Stomach smooth muscle (tissue), 2 donors: ENCODE measurements around the gene NODAL.

ENCODE experiments used
- H3K27ac ChIP-seq: one replicate; pipeline ENCODE4 v1.7.0; 2013; ENCODE audit warnings: mild to moderate bottlenecking, low read length, inconsistent platforms
- H3K27me3 ChIP-seq, 2 donors: one replicate each; pipeline ENCODE4 v1.7.0; 2013; ENCODE audit warnings: low read length in 2 of 2; ENCODE audit not compliant: insufficient read depth in 2 of 2, control insufficient read depth in 1 of 2
- H3K36me3 ChIP-seq, 2 donors: one replicate each; pipeline ENCODE4 v1.7.0; 2013; ENCODE audit warnings: low read length in 2 of 2; ENCODE audit not compliant: control insufficient read depth in 2 of 2, insufficient read depth in 2 of 2
- H3K4me1 ChIP-seq: one replicate; pipeline ENCODE4 v1.7.0; 2013; ENCODE audit warnings: low read length; ENCODE audit not compliant: control insufficient read depth, insufficient read depth
- H3K4me3 ChIP-seq, 2 donors: one replicate each; pipeline ENCODE4 v1.7.0; 2013; ENCODE audit warnings: low read length in 2 of 2
- H3K9ac ChIP-seq, 2 donors: one replicate each; pipeline ENCODE4 v1.7.0; 2013; ENCODE audit warnings: low read length in 2 of 2, mild to moderate bottlenecking in 1 of 2
- H3K9me3 ChIP-seq, 2 donors: one replicate each; pipeline ENCODE4 v1.7.0; 2013; ENCODE audit warnings: low read length in 2 of 2; ENCODE audit not compliant: control insufficient read depth in 2 of 2
- donor health status: healthy.
- donor health status: Pancreatic carcinoma.

The NODAL gene

GRCh38 chr10:70461397-70462348 is 20.2 kb upstream of the NODAL start:
- Histone ChIP-seq H3K4me3 (no peak overlapping the region), H3K9ac (peak overlapping the region in 1 of 2 donors; percentile 5), H3K9me3 (no peaks in the 10 kb centered on the region), H3K27me3 (no peaks in the 10 kb centered on the region), H3K36me3 (no peaks in the 10 kb centered on the region), H3K4me1 (peaks cover 47% of the 10 kb centered on the region), H3K27ac (peak overlapping the region; percentile 46)

GRCh38 chr10:70459774-70460490 is 18.5 kb upstream of the NODAL start:
- H3K9me3 ChIP-seq, result no peaks in the 10 kb centered on the region
- H3K9ac ChIP-seq, result peak overlapping the region in 1 of 2 donors; percentile 20
- no peaks in the 10 kb centered on the region for H3K27me3 ChIP-seq
- no peaks in the 10 kb centered on the region for H3K36me3 ChIP-seq
- H3K4me1 ChIP-seq, result peaks cover 47% of the 10 kb centered on the region
- peak overlapping the region; percentile 92 for H3K27ac ChIP-seq
- H3K4me3 ChIP-seq, result peak overlapping the region in 1 of 2 donors; percentile 44

- H3K27me3 ChIP-seq, result no peaks in the 10 kb centered on the region
- H3K36me3 ChIP-seq, result no peaks in the 10 kb centered on the region
- peaks cover 47% of the 10 kb centered on the region for H3K4me1 ChIP-seq
- no peaks in the 10 kb centered on the region for H3K9me3 ChIP-seq
- H3K4me3 ChIP-seq, result peak overlapping the region; percentile 66 to 71
- H3K27ac ChIP-seq, result peak overlapping the region; percentile 92
- peak overlapping the region; percentile 51 to 64 for H3K9ac ChIP-seq
Observed at GRCh38 chr10:70459061-70459773, 17.7 kb upstream of the NODAL start.

GRCh38 chr10:70458329-70459060 is 17.0 kb upstream of the NODAL start:
- peaks cover 45% of the 10 kb centered on the region for H3K4me1 ChIP-seq

GRCh38 chr10:70457759-70458305 is 16.4 kb upstream of the NODAL start:
- Histone ChIP-seq H3K4me3 (peak overlapping the region; percentile 43 to 71), H3K9me3 (no peaks in the 10 kb centered on the region), H3K9ac (peak overlapping the region; percentile 47 to 57), H3K27me3 (no peaks in the 10 kb centered on the region), H3K36me3 (no peaks in the 10 kb centered on the region), H3K27ac (peak overlapping the region; percentile 92), H3K4me1 (peaks cover 39% of the 10 kb centered on the region)

More at GRCh38 chr10:70458329-70459060, 17.0 kb upstream of the NODAL start:
- Histone ChIP-seq H3K27me3 (no peaks in the 10 kb centered on the region), H3K9ac (peak overlapping the region; percentile 64 to 73), H3K4me3 (peak overlapping the region; percentile 66 to 71), H3K9me3 (no peaks in the 10 kb centered on the region), H3K36me3 (no peaks in the 10 kb centered on the region), H3K27ac (peak overlapping the region; percentile 92)

- H3K9ac ChIP-seq, result no peak overlapping the region
- no peaks in the 10 kb centered on the region for H3K36me3 ChIP-seq
- H3K27ac ChIP-seq, result no peak overlapping the region
- no peaks in the 10 kb centered on the region for H3K9me3 ChIP-seq
- no peak overlapping the region for H3K4me3 ChIP-seq
- no peaks in the 10 kb centered on the region for H3K27me3 ChIP-seq
- H3K4me1 ChIP-seq, result peaks cover 25% of the 10 kb centered on the region
Observed at GRCh38 chr10:70456164-70456563, 14.7 kb upstream of the NODAL start.

- H3K27me3 ChIP-seq, result no peaks in the 10 kb centered on the region
- H3K36me3 ChIP-seq, result no peaks in the 10 kb centered on the region
- H3K4me1 ChIP-seq, result peaks cover 25% of the 10 kb centered on the region
- no peak overlapping the region for H3K4me3 ChIP-seq
- no peaks in the 10 kb centered on the region for H3K9me3 ChIP-seq
- H3K9ac ChIP-seq, result no peak overlapping the region
- H3K27ac ChIP-seq, result no peak overlapping the region
Observed at GRCh38 chr10:70455213-70455630, 13.7 kb upstream of the NODAL start.

GRCh38 chr10:70448236-70448635 is 6.8 kb upstream of the NODAL start:
- Histone ChIP-seq H3K27me3 (no peaks in the 10 kb centered on the region), H3K9me3 (no peaks in the 10 kb centered on the region), H3K36me3 (no peaks in the 10 kb centered on the region), H3K4me3 (no peak overlapping the region), H3K9ac (no peak overlapping the region), H3K4me1 (peaks cover 33% of the 10 kb centered on the region), H3K27ac (no peak overlapping the region)

- Histone ChIP-seq H3K4me1 (peaks cover 38% of the 10 kb centered on the region), H3K27me3 (peaks cover 1 to 8% of the 10 kb centered on the region in 2 donors), H3K9ac (peak overlapping the region; percentile 35 to 55), H3K9me3 (no peaks in the 10 kb centered on the region), H3K4me3 (peak overlapping the region in 1 of 2 donors; percentile 35), H3K36me3 (no peaks in the 10 kb centered on the region), H3K27ac (peak overlapping the region; percentile 55)
Observed at GRCh38 chr10:70445718-70446657, 4.5 kb upstream of the NODAL start.
